Esophagus (tissue), 2 donors: ENCODE results near the gene OPRM1. TPM values are rescaled to one million over a fixed set of nuclear protein-coding genes. Genes with fewer than 3 reads are reported as not detected.
"Not testable (repeated sequence)": the region's sequence is repeated elsewhere in the genome, so short reads cannot be mapped to it uniquely, and the experiment has no call there.

Source experiments
- H3K27ac ChIP-seq, 2 donors: one replicate each; pipeline ENCODE4 v1.5.1; 2013; ENCODE audit warnings: low read depth in 2 of 2, mild to moderate bottlenecking in 2 of 2, inconsistent platforms in 1 of 2, low read length in 1 of 2, moderate library complexity in 1 of 2
- H3K27me3 ChIP-seq, 2 donors: one replicate each; pipeline ENCODE4 v1.6.1; 2013; ENCODE audit warnings: low read length in 2 of 2, control low read depth in 1 of 2, mild to moderate bottlenecking in 1 of 2; ENCODE audit not compliant: insufficient read depth in 2 of 2, control insufficient read depth in 1 of 2
- H3K36me3 ChIP-seq, 2 donors: one replicate each; pipeline ENCODE4 v1.6.1; 2013; ENCODE audit warnings: low read length in 1 of 2; ENCODE audit not compliant: control insufficient read depth in 2 of 2, insufficient read depth in 2 of 2
- H3K4me1 ChIP-seq, 2 donors: one replicate each; pipeline ENCODE4 v1.6.1; 2013; ENCODE audit warnings: low read length in 1 of 2; ENCODE audit not compliant: control insufficient read depth in 2 of 2, insufficient read depth in 2 of 2
- H3K4me3 ChIP-seq, 2 donors: one replicate each; pipeline ENCODE4 v1.5.1; 2013; ENCODE audit warnings: low read length in 2 of 2, mild to moderate bottlenecking in 2 of 2, low read depth in 1 of 2, moderate library complexity in 1 of 2
- H3K9me3 ChIP-seq, 2 donors: one replicate each; pipeline ENCODE4 v1.6.1; 2013; ENCODE audit warnings: mild to moderate bottlenecking in 2 of 2, low read depth in 1 of 2, low read length in 1 of 2, moderate library complexity in 1 of 2; ENCODE audit not compliant: control insufficient read depth in 2 of 2, insufficient read depth in 1 of 2
- WGBS, 2 donors: extraction: QIAGEN DNeasy Blood & Tissue Kit; methylation state at CpG; one replicate each; pipeline ENCODE4 v1.1.7; 2013; 5-methylcytosine and 5-hydroxymethylcytosine counted together
- polyA plus RNA-seq, 2 donors: library from polyadenylated mRNA; stranded (reverse); fragments of 200-250 nt; gene quantifications; one replicate each; pipeline ENCODE4 v1.2.3, GENCODE V29; 2013
- donor health status: healthy with polysubstance abuse.
- donor health status: Bipolar disorder and iron deficiency.

The OPRM1 gene
- polyA plus RNA-seq, 2 donors, result not detected

DNA sequence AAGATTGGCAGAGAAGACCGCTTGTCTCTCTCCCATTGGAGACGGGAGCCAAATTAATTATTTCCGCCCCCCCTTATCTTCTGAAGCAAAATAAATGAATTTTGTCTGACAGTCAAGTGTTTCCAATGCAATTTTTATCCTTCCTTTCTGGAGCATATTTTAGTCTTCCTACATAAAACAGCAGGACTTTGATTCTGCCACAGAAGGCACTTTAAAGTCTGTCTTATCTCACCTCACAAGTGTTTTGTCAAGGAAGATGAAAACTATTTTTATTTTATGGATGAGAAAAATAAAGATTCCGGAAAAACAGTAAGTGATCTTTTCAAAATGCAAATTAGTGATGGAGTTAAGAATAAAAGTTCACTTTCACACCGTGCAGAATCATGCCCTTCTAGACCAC lies 140.4 kb downstream of the OPRM1 start:
- Histone ChIP-seq H3K9me3 (no peaks in the 10 kb centered on the region), H3K4me1 (no peaks in the 10 kb centered on the region), H3K27ac (no peak overlapping the region), H3K27me3 (no peaks in the 10 kb centered on the region), H3K36me3 (no peaks in the 10 kb centered on the region), H3K4me3 (no peak overlapping the region)
- 85 to 91% methylated on average over 5 of the region's 5 CpGs for WGBS, 2 donors

DNA sequence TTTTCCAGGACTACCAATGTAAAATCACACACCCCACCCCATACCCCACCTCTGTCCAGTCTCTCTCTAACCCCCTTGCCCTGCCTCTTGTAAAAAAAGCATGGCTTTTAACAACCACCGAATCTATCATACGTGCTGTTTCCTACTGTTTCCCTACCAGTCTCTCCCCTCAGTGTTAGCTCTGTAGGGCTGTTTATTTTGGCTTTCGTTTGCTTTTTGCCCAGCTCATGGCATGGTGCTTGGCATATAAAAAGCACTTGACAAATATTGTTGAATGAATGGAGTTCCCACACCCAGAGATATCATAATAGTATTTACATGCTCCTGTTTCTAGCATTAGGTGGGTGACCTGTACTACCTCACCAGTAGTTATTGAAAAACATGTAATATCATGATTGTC lies 148.2 kb downstream of the OPRM1 start:
- Histone ChIP-seq H3K9me3 (no peaks in the 10 kb centered on the region), H3K4me1 (no peaks in the 10 kb centered on the region), H3K36me3 (no peaks in the 10 kb centered on the region), H3K27me3 (no peaks in the 10 kb centered on the region), H3K4me3 (no peak overlapping the region), H3K27ac (no peak overlapping the region)
- whole genome bisulfite sequencing, 2 donors, result 74 to 76% methylated on average over 3 of the region's 3 CpGs

GRCh38 chr6:154187714-154188113 lies 148.7 kb downstream of the OPRM1 start:
- Histone ChIP-seq H3K4me1 (no peaks in the 10 kb centered on the region), H3K9me3 (no peaks in the 10 kb centered on the region), H3K36me3 (no peaks in the 10 kb centered on the region), H3K27ac (no peak overlapping the region), H3K4me3 (no peak overlapping the region), H3K27me3 (no peaks in the 10 kb centered on the region)

- Histone ChIP-seq H3K27me3 (no peaks in the 10 kb centered on the region), H3K9me3 (no peaks in the 10 kb centered on the region), H3K4me3 (no peak overlapping the region), H3K36me3 (no peaks in the 10 kb centered on the region), H3K27ac (no peak overlapping the region), H3K4me1 (no peaks in the 10 kb centered on the region)
- WGBS, 2 donors, result 67 to 84% methylated on average over 1 of the region's 1 CpG
Observed at GRCh38 chr6:154196333-154196885, 157.4 kb downstream of the OPRM1 start.

DNA sequence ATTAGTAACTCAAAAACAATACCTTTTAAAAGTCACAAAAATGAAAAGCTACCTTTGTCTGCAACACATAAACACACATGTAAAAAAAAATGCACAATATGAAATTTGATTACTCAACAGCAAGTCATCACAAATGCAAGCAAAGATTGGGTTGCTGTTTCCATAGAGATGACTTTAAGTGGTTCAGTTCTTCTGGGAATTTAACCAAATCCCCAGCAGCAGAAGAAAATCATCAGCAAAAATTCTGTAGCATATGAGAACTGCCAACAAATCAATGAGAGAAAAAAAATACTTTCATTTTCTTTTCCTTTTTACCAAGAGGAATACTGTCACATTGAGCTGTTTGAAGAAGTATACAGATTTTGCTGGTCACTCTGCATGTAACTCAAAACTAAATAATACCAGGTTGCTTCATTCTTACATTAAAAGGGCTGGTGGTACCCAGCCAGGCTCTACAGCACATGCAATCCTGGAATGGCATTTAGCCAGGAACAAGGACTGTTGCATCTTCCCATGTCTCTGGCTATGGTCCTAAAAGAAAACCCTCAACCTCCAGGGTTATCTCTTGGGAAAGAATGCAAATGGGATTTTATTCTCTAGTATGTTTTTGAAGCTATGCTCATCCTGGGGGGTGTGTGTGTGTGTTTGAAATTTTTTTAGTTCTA lies 158.3 kb downstream of the OPRM1 start:
- Histone ChIP-seq H3K27me3 (no peaks in the 10 kb centered on the region), H3K36me3 (no peaks in the 10 kb centered on the region), H3K9me3 (no peaks in the 10 kb centered on the region), H3K27ac (no peak overlapping the region), H3K4me1 (no peaks in the 10 kb centered on the region), H3K4me3 (no peak overlapping the region)

- H3K27me3 ChIP-seq, H3K4me3 ChIP-seq, H3K36me3 ChIP-seq, H3K27ac ChIP-seq, H3K9me3 ChIP-seq, H3K4me1 ChIP-seq: not testable (repeated sequence)
- 93% methylated on average over 4 of the region's 4 CpGs for WGBS, 2 donors
Observed at GRCh38 chr6:154201688-154202087, 162.6 kb downstream of the OPRM1 start.

DNA sequence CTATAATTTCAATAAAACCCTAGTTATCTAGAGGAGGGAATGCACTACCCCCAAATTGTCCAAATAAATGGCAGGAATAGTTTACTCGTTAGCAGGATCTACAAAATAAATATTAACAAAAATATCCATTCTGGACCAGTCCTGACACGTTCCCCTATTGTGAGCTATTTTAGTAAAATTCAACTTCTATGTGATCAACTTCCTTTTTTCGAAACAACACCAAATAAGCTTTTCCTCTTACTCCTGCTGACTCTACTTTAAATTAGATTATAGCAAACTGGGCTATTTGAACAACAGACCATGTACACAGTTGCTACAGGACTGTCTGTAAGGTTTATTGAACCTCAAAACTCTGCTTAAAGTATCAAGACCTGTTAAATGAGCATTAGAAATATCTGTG lies 163.3 kb downstream of the OPRM1 start:
- H3K4me3 ChIP-seq, result no peak overlapping the region
- H3K4me1 ChIP-seq, result no peaks in the 10 kb centered on the region
- H3K27ac ChIP-seq, result no peak overlapping the region
- H3K9me3 ChIP-seq, result no peaks in the 10 kb centered on the region
- no peaks in the 10 kb centered on the region for H3K27me3 ChIP-seq
- WGBS, 2 donors, result 84 to 85% methylated on average over 3 of the region's 3 CpGs
- H3K36me3 ChIP-seq, result peaks cover 0 to 3% of the 10 kb centered on the region in 2 donors

DNA sequence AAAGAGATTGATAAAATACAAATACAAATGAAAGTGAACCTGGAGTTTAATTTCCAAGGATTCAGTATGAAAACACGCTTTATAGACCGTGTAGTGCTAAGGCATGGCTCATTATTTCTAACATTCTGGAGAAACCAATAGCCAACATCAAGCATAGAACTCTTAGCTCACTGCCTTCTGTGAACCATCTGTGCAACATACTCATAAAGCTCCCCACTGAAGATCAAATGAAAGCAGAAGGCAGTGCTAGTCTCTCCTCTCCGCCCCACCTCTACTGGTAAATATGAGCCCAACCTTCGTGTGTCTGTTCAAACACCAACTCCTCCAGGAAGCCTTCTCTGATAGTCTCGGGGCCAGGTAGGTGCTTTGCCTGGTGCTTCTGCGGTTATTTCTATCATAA lies 163.9 kb downstream of the OPRM1 start:
- no peaks in the 10 kb centered on the region for H3K4me1 ChIP-seq
- no peak overlapping the region for H3K27ac ChIP-seq
- H3K27me3 ChIP-seq, result no peaks in the 10 kb centered on the region
- H3K4me3 ChIP-seq, result no peak overlapping the region
- no peaks in the 10 kb centered on the region for H3K9me3 ChIP-seq
- WGBS, 2 donors, result 91 to 98% methylated on average over 6 of the region's 6 CpGs
- H3K36me3 ChIP-seq, result peaks cover 0 to 3% of the 10 kb centered on the region in 2 donors

- no peak overlapping the region for H3K27ac ChIP-seq
- WGBS, 2 donors, result 93% methylated on average over 2 of the region's 2 CpGs
- no peaks in the 10 kb centered on the region for H3K4me1 ChIP-seq
- H3K4me3 ChIP-seq, result no peak overlapping the region
- peaks cover 0 to 3% of the 10 kb centered on the region in 2 donors for H3K36me3 ChIP-seq
- H3K9me3 ChIP-seq, result no peaks in the 10 kb centered on the region
- no peaks in the 10 kb centered on the region for H3K27me3 ChIP-seq
Observed at GRCh38 chr6:154206141-154206540, 167.1 kb downstream of the OPRM1 start.

DNA sequence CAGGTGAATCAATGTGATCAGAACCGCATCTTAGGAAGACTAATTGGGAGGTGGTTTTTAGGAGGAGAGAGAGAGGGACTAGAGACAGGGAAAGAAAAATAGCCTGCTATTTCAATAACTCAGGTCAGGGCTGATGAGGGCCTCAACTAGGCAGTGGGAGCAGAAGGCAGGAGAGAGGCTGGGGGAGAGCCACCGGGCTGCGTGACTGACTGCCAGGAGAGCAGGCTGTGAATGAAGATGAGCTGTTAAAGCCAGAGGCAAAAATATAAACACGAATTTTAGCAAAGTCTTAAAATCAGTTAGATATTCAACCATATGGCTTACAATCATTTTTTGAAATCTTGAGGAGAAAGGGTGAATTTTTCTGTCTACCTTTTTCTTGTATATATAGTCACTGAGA lies 168.0 kb downstream of the OPRM1 start:
- 62 to 72% methylated on average over 4 of the region's 4 CpGs for WGBS, 2 donors

More for the DNA sequence above, 168.0 kb downstream of the OPRM1 start:
- Histone ChIP-seq H3K27ac (no peak overlapping the region), H3K4me3 (no peak overlapping the region), H3K4me1 (no peaks in the 10 kb centered on the region), H3K27me3 (no peaks in the 10 kb centered on the region), H3K36me3 (peaks cover 0 to 3% of the 10 kb centered on the region in 2 donors), H3K9me3 (no peaks in the 10 kb centered on the region)
